ENCODE measurements around the gene SIX3.

Gene SIX3

GRCh38 chr2:44980751-44981713, 39.5 kb downstream of the SIX3 start:
- no peak for DNase-seq (ENCODE audit: low read depth in 2 of 3, low spot score in 1 of 3)

GRCh38 chr2:44981714-44982108, 40.2 kb downstream of the SIX3 start:
- peak; percentile 44 to 74 (median 60) for DNase-seq (ENCODE audit: low read depth in 2 of 3, low spot score in 1 of 3)

- DNase-seq (ENCODE audit: low read depth in 2 of 3, low spot score in 1 of 3), result no peak
Measured at GRCh38 chr2:44983836-44984604, 42.5 kb downstream of the SIX3 start.

- no peak for DNase-seq (ENCODE audit: low read depth in 2 of 3, low spot score in 1 of 3)
Measured at GRCh38 chr2:44989176-44989575, 47.7 kb downstream of the SIX3 start.

- no peak for DNase-seq (ENCODE audit: low read depth in 2 of 3, low spot score in 1 of 3)
Measured at GRCh38 chr2:44994377-44994776, 52.9 kb downstream of the SIX3 start.

Measured in stimulated activated CD4-positive, alpha-beta T cell treated with anti-CD3 and anti-CD28 coated beads, Interleukin-12 subunit alpha, Interleukin-12 subunit beta, amount 100 ng/mL, for 48 hours (primary cell).